ENCODE results near the gene NRXN3.

The NRXN3 gene

DNA sequence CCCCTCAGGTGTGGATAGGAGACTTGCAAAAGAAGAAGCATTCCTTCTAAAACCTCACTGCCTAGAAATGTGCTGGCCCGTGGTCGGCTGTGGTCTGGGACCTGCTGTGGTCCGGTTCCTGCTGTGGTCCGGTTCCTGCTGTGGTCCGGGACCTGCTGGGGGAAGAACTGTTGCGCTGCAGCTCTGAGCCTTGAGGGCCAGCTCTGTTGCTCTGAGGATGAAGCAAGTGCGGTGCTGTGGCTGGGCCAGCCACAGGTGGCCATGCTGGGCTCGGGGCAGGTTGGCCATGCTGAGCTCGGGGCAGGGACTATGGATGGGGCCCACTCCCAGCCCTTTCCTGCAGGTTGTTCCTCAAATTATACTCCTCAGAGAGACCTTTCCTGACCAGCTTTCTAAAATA lies 5.2 kb downstream of the NRXN3 start:
- no peak for DNase-seq

DNA sequence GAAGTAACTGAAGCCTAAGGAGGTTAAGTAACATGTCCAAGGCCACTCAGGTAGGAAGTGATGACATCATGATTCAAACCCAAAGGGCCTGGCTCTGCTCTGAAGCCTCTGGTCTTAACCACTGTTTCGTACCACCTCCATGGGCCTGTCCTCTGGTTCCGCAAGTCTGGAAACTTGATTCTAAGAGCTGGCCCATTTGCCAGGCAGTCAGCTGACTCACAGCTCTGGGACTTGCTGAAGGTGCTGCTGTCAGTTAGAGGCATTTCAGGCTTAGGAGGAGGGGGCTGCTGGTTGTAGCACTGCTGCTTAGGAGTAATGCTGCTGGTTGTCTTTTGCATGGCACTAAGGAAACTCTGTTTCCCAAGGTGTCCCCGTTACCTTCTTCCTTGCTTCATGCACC lies 7.9 kb downstream of the NRXN3 start:
- no peak for DNase-seq

DNA sequence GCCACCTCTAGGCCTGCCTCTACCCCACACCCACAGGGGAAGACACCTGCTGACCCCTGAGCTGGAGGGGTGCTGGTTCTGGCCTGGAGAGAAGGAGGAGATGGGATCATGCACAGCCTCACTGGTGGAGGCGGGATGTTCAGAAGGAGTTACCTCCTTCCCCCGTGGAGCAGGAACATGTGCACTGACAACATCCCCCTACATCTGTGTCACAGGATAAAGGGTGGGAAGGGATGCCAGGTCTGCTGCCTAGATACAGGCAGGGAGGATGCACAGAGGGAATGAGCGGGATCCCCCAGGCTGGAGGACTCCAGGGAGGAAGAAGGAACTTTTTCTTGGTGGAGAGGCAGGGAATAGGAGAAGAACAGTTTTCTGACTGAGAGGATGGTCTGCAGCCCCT lies 8.8 kb downstream of the NRXN3 start:
- no peak for DNase-seq

GRCh38 chr14:78181270-78181669 lies 11.1 kb downstream of the NRXN3 start:
- no peak for DNase-seq

GRCh38 chr14:78182722-78183121 lies 12.5 kb downstream of the NRXN3 start:
- DNase-seq, result peak in 1 of 2 experiments; percentile 52

- no peak for DNase-seq
Observed at GRCh38 chr14:78184157-78184556, 14.0 kb downstream of the NRXN3 start.

DNA sequence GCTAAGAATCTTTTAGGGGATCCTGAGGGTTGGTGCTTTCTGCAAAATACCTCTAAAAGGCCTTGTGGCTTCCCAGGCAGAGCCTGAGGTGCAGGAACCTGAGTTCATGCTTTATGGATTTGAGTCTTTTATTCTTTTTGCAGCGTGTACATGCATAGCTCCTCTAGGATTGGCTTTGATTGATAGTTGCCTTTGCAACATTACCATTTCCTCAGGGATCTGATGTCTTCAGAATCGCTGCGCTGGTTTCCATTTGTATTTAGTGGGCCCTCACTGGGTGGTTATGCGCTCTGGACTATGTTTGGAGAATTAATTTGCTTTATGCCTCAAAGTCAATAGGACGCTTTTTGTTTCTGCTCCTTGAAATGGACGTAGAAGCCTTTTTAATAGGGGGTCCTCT lies 16.1 kb downstream of the NRXN3 start:
- DNase-seq, result no peak

- DNase-seq, result no peak
Observed at GRCh38 chr14:78188882-78189281, 18.7 kb downstream of the NRXN3 start.

DNA sequence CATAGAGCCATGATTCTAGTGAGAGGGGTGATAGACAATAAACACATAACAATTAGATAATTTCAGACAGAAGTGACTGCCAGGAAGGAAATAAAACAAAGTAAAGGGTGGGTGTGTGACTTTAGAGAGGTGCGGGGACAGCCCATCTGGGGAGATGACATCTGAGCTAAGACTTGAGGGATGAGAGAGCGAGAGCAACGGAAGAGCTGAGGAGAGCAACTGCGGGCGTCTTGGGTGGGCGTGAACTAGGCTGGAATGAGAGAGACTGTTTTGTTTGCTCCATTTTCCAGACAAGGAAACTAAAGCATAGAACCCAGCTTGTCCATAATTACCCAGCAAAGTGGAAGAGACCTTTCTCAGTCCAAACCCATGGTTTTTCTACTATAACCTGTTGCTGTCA lies 25.3 kb downstream of the NRXN3 start:
- no peak for DNase-seq

GRCh38 chr14:78196323-78196722 lies 26.1 kb downstream of the NRXN3 start:
- DNase-seq, result no peak

- no peak for DNase-seq
Observed at GRCh38 chr14:78197051-78197450, 26.9 kb downstream of the NRXN3 start.

DNA sequence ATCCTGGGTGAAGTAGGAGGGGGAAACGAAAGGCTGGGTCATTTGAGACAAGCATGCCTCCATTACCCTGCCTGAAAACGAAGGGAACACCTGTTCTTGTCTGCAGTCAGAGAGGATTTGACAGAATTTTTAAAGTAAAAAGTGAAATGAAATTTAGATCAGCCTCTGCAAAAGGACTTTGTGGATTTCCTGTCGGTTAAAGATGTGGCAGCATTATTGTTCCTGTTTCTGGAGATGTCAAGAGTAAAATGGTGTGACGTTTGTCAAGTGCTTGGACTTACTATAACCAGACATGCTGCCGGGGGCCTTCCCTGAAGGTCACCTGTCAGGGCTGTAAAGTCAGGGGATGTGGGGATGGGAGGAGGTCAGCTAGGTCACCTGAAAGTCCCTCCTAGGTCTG lies 32.0 kb downstream of the NRXN3 start:
- DNase-seq, result no peak

DNA sequence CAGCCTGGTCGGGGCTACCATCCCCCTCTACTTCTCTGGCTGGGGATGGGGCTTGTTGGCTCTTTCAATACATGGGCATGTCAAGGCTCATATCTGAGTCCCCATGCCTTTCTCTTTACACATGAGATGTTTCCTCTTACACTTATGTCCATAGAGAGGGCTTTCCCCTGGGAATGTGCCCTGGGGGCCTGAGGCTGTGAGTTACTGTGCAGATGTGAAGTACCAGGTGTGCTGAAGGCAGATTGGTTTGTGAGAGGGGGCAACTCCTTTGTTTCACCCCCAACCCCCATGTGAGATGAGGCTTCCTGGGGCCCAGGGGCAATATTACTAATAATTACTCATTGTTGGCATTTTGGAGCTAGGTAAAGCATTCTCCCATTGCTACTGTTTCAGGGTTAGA lies 32.8 kb downstream of the NRXN3 start:
- peak; percentile 86 to 93 for DNase-seq

GRCh38 chr14:78207414-78207813 lies 37.2 kb downstream of the NRXN3 start:
- no peak for DNase-seq

DNA sequence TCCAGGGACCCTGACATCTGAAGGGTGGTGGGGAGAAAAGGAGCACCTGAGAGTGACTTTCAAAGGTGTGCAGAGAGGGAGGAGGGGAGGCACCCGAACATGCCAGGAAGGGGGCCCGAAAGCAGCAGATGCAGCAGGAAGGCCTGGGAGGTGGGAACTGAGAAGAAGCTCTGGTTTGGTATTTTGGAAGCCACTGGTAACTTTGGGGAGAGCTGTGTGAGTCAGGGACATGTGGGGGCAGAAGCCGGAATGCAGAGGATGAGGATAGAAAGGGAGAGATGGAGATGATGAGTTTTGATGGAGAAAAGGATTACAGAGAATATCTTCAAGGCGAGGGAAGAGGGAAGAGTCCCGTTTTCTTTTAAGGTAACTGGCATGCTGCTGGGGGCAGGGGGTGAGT lies 50.1 kb downstream of the NRXN3 start:
- DNase-seq, result no peak

DNA sequence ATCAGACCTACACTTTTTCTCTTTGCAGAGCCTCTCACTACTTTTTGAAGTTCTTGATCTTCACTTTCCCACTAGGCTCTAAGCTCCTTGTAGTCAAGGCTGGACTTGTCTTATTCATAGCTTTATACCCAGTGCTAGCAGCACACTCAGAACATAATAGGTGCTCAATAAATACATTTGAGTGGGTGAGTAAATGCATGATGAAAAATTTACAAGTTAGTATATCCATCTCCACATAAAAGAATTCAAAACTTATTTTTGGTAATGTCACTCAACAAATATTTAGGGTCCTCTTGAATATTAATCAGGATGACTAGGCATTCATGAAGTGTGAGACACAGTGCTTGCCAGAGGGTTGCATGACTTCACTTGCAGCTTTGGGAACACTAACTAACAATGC lies 52.6 kb downstream of the NRXN3 start:
- no peak for DNase-seq

DNA sequence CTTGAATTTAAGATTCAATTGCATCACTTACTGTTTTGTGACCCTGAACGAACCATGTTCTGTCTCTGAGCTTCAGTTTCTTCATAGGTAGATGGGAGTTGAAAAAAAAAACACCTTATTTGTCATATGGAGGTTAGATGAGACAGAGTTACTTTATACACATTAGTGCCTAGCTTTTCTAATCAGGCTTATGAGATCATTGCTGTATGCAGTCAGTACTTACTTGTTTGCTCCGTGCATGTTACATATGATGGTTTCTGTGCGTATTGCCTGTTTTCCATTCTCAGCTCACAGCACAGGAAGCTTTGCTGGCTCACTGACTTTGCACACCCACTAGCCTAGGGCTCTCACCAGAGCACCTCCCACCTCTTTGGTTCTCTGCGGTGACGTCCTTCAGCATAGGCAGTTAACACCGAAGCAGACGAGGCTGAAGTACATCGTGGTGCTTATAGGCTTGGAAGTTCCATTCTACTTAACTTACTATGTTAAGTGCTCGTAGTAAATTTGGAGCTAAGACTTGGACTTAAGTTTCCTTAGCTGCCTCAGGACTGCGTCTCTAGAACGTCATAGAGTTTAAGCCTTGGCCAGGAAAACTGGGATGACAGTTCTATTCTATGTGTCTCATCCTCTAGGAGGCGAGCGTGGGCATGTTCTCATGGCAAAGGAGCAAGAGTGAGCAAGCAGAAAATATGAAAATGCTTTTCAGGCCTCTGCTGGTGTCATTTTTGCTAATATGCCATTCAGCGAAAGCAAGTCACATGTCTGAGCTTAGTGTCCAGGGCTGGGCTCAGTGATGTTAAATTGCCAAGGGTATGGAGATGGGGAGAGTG lies 57.3 kb downstream of the NRXN3 start:
- no peak for DNase-seq

DNA sequence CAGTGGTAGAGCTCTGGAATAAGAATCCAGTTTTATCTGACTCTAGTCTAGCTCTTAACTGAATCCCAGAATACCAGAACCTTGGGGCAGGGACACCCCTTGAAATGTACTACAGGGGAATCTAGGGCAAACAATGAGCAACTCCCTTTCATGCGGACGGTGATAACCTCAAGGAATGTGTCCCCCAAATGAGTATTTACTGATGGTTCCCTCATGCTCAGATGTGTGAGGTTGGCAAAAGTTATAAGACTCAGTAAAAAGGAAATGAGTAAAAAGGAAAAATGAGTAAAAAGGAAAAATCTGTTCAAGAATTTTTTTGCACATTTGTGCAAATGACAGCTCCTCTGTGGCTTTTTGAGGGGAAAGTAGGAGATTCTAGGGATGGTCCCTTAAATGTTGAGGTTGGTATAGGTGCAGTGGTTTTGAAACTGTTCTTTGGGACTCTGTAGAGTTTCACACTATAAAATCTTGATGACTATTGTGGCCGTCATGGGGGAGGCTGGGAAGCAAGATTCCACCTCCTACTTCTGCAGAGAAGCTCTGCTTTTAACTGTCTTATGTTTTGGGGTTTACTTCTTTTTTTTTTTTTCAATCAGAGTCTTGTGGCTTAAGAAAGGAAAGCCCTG lies 58.6 kb downstream of the NRXN3 start:
- DNase-seq, result no peak

- DNase-seq, result peak; percentile 54 to 88
Observed at GRCh38 chr14:78232231-78233000, 62.2 kb downstream of the NRXN3 start.

- no peak for DNase-seq
Observed at GRCh38 chr14:78238141-78238540, 68.0 kb downstream of the NRXN3 start.

GRCh38 chr14:78240567-78240966 lies 70.4 kb downstream of the NRXN3 start:
- DNase-seq, result peak; percentile 12 to 81

- no peak for DNase-seq
Observed at GRCh38 chr14:78242086-78242485, 71.9 kb downstream of the NRXN3 start.

DNA sequence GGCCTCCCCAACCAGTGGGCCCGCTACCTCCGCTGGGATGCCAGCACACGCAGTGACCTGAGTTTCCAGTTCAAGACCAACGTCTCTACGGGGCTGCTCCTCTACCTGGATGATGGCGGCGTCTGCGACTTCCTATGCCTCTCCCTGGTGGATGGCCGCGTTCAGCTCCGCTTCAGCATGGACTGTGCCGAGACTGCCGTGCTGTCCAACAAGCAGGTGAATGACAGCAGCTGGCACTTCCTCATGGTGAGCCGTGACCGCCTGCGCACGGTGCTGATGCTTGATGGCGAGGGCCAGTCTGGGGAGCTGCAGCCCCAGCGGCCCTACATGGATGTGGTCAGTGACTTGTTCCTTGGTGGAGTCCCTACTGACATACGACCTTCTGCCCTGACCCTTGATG lies 73.0 kb downstream of the NRXN3 start:
- no peak for DNase-seq

GRCh38 chr14:78245238-78245637 lies 75.1 kb downstream of the NRXN3 start:
- no peak for DNase-seq
